Brain microvascular endothelial cell (primary cell): ENCODE results near the gene TCP11L2.
A peak's percentile ranks its signal among the peaks of the same experiment; 100 is the strongest.

Source experiments
- DNase-seq: peaks from one replicate; pipeline ENCODE4 v3.0.0-alpha.2; 2020
- H3K27ac ChIP-seq: fragments of 250-450 bp; sonication (Bioruptor Pico); 2 replicates; pipeline ENCODE4 v1.5.1; 2020; ENCODE audit warnings: mild to moderate bottlenecking, moderate library complexity
- H3K27me3 ChIP-seq: fragments of 250-450 bp; sonication (Bioruptor Pico); replicated peaks from 2 replicates; pipeline ENCODE4 v1.5.1; 2020; ENCODE audit warnings: mild to moderate bottlenecking
- H3K36me3 ChIP-seq: fragments of 250-450 bp; sonication (Bioruptor Pico); replicated peaks from 2 replicates; pipeline ENCODE4 v1.5.1; 2020; ENCODE audit warnings: mild to moderate bottlenecking
- H3K4me3 ChIP-seq: 2 replicates; pipeline ENCODE4 v1.5.1; 2011; ENCODE audit warnings: low read depth, mild to moderate bottlenecking, control low read depth, low read length, moderate library complexity
- CTCF ChIP-seq: IDR thresholded peaks from 2 replicates; pipeline ENCODE4 v1.5.1; 2011; ENCODE audit warnings: low read depth, mild to moderate bottlenecking, moderate library complexity, low read length, control low read depth, inconsistent platforms; ENCODE audit errors: missing control alignments
- in situ Hi-C: cut with HindIII; loops from 2 replicates; pipeline ENCODE4 v1.10.0; 2017; ENCODE audit warnings: low sequenced_read_pairs, low pct_ligation_motif_present

The TCP11L2 gene

GRCh38 chr12:106341086-106341877 lies 38.7 kb downstream of the TCP11L2 start:
- no peak overlapping the region for H3K4me3 ChIP-seq
- in situ Hi-C loops, result no loop called here
- no peaks in the 10 kb centered on the region for H3K27me3 ChIP-seq
- DNase-seq, result no peak
- no peaks in the 10 kb centered on the region for H3K36me3 ChIP-seq
- no peak for TF ChIP-seq CTCF
- H3K27ac ChIP-seq, result no peak overlapping the region

- Histone ChIP-seq H3K36me3 (no peaks in the 10 kb centered on the region), H3K27ac (peak overlapping the region; percentile 35), H3K27me3 (no peaks in the 10 kb centered on the region), H3K4me3 (no peak overlapping the region)
- no peak for TF ChIP-seq CTCF
- in situ Hi-C loops, result no loop called here
- peak; percentile 59 for DNase-seq
Observed at GRCh38 chr12:106342397-106343213, 40.1 kb downstream of the TCP11L2 start.

GRCh38 chr12:106343214-106343528 lies 40.6 kb downstream of the TCP11L2 start:
- Histone ChIP-seq H3K36me3 (no peaks in the 10 kb centered on the region), H3K27ac (peak overlapping the region; percentile 35), H3K4me3 (no peak overlapping the region), H3K27me3 (no peaks in the 10 kb centered on the region)
- no peak for TF ChIP-seq CTCF
- no peak for DNase-seq
- in situ Hi-C loops, result no loop called here

GRCh38 chr12:106344131-106344530 lies 41.6 kb downstream of the TCP11L2 start:
- no peak overlapping the region for H3K4me3 ChIP-seq
- no peaks in the 10 kb centered on the region for H3K27me3 ChIP-seq
- H3K27ac ChIP-seq, result no peak overlapping the region
- in situ Hi-C loops, result no loop called here
- DNase-seq, result no peak
- TF ChIP-seq CTCF, result no peak
- no peaks in the 10 kb centered on the region for H3K36me3 ChIP-seq

GRCh38 chr12:106345746-106346145 lies 43.2 kb downstream of the TCP11L2 start:
- H3K4me3 ChIP-seq, result no peak overlapping the region
- peak; percentile 56 for DNase-seq
- no peak overlapping the region for H3K27ac ChIP-seq
- TF ChIP-seq CTCF, result peak; percentile 69
- in situ Hi-C loops, result no loop called here
- H3K27me3 ChIP-seq, result no peaks in the 10 kb centered on the region
- no peaks in the 10 kb centered on the region for H3K36me3 ChIP-seq
